ENCODE results near the gene SDF4. TPM values are rescaled to one million over a fixed set of nuclear protein-coding genes. Genes with fewer than 3 reads are reported as not detected.

SDF4 gene
- total and polyA plus RNA-seq, 8 donors = 68.3 to 99.4 (median 74.8) TPM

DNA sequence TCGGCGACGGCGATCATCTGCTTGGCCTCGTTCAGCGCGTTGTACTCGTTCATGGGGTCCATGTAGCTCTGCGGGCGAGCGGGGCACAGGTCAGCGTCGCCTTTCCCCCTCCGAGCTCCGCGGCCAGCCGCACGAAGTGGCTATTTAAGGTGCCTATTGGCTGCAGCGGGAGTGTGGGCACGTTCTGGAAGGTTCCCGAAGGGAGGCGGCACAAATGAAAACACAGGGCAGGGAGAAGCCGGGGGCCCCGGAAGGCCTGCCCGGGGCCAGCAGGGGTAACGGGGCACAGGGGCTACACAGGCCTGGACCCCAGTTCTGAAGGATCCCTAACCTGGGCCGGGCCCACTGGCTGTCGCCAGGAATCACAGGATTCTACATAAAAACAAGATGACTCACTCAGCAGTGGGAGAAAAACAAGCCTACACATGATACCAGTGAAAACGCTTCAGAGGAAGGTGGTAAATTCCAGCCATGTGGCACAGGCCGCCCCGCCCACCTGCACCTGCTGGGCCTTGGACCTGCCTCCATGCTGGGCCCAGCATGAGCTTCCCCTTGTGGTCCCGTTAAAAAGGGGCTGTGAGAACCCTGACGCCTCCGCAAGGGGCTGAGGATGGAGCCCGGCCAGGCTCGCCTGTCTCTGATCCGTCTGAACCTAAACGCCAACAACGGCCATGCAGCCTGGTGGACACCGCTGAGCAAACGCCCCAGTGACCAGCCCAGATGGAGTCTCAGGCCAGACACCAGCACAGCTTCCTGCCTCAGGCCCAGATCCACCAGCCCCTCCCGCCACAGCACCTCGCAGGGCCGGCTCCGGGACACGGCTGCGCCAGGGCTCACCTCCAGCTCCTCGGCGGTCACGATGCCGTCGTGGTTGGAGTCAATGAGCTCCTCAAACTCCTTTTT lies 13.9 kb downstream of the SDF4 start:
- TF ChIP-seq, protein P1, sequence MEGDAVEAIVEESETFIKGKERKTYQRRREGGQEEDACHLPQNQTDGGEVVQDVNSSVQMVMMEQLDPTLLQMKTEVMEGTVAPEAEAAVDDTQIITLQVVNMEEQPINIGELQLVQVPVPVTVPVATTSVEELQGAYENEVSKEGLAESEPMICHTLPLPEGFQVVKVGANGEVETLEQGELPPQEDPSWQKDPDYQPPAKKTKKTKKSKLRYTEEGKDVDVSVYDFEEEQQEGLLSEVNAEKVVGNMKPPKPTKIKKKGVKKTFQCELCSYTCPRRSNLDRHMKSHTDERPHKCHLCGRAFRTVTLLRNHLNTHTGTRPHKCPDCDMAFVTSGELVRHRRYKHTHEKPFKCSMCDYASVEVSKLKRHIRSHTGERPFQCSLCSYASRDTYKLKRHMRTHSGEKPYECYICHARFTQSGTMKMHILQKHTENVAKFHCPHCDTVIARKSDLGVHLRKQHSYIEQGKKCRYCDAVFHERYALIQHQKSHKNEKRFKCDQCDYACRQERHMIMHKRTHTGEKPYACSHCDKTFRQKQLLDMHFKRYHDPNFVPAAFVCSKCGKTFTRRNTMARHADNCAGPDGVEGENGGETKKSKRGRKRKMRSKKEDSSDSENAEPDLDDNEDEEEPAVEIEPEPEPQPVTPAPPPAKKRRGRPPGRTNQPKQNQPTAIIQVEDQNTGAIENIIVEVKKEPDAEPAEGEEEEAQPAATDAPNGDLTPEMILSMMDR (IDR thresholded peaks at IDR 0.05) = no peak
- H3K4me3 ChIP-seq = no peak overlapping the region
- H3K36me3 ChIP-seq = peaks cover 0 to 41% (median 10%) of the 10 kb centered on the region in 3 donors
- FAIRE-seq (no peak), ATAC-seq (peak in 1 of 4 donors; percentile 20), DNase-seq (no peak)
- no peaks in the 10 kb centered on the region for H3K27me3 ChIP-seq
- 92 to 94% methylated on average over 52 of the region's 52 CpGs for WGBS, 2 donors
- H3K27ac ChIP-seq = no peak overlapping the region
- no peaks in the 10 kb centered on the region for H3K4me1 ChIP-seq
- intact Hi-C loops (cut with DNase I) = no loop called here
- H3K9me3 ChIP-seq = no peaks in the 10 kb centered on the region

DNA sequence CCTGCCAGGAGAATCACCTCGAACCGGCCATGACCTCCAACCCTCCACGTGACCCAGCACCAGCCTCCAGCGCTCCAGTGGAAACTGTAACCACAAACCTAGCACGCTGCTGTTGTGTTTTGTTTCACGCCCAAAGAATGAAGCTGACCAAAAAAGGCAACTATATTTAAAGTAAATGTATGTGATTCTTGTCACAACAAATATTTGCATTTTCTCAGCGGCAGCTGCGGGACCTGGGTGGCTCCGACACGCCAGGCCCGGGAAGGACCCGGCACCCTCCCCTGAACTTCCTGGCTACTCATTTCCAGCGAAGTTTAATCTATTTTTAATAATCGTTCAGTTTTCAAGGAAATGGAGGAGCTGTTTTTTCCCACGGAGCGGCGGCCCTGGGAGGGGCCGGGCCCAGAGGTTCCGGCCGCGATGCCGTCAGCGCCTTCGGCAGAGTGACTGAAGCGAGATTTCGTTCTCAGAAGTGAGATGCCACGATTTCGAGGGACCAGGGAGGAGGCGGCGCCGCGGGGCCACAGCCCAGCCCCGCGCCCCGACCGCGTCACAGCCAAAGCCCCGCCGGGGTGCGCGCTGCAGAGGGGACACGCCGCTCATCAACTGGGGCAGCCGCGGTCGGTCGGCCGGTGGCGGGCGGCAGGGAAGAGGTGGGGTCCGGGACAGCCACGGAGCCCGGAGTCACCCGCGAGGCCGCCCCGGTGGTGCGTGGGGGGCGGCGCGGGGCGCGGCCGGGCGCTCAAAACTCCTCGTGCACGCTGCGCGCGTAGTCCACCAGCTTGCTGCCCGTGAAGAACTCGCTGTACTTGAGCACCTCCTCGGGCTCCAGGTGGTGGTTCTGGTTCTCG lies 14.8 kb downstream of the SDF4 start:
- WGBS, 2 donors = 93% methylated on average over 68 to 74 of the region's 74 CpGs
- no peak overlapping the region for H3K4me3 ChIP-seq
- no peaks in the 10 kb centered on the region for H3K27me3 ChIP-seq
- TF ChIP-seq, protein P1 (IDR thresholded peaks at IDR 0.05) = no peak
- ATAC-seq = no peak
- H3K4me1 ChIP-seq = no peaks in the 10 kb centered on the region
- peaks cover 0 to 32% (median 3%) of the 10 kb centered on the region in 3 donors for H3K36me3 ChIP-seq
- no peak for FAIRE-seq
- no peak overlapping the region for H3K27ac ChIP-seq
- H3K9me3 ChIP-seq = no peaks in the 10 kb centered on the region
- peak in 1 of 6 donors; percentile 21 for DNase-seq
- intact Hi-C loops (cut with DNase I) = no loop called here

DNA sequence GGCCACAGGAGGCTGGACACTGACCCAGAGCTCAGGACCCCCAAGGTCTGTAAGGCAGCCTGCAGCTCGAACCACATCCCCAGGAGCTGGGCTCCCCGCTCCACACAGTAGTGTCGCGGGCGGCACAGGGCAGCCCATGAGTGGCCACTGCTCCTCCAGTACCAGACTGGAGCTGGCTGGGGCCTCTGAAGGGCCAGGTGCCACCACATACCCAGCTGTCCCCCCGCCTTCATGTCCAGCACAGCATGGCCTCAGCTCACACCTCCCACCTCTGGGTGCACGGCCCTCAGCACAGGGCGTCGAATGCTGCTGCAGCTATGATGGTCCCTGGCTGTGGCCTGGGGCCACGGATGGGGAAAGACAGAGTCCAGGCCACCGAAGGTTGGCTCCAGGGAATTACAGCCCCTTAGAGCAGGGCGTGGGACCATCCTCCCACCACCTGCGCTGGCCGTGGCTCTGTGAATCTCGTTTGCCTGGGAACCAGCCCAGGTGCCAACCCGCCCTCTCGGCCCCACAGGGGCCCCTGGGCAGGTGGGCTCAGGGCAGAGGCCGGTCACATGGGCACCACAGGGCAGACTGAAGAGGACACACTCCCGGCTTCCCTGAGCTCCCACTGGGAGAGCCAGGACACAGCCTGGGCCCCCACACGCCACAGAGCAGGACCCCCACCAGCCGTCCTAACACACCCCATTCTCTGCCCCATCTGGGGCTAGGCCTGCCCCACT lies 15.8 kb downstream of the SDF4 start:
- ATAC-seq = no peak
- WGBS, 2 donors = 80 to 83% methylated on average over 21 of the region's 21 CpGs

DNA sequence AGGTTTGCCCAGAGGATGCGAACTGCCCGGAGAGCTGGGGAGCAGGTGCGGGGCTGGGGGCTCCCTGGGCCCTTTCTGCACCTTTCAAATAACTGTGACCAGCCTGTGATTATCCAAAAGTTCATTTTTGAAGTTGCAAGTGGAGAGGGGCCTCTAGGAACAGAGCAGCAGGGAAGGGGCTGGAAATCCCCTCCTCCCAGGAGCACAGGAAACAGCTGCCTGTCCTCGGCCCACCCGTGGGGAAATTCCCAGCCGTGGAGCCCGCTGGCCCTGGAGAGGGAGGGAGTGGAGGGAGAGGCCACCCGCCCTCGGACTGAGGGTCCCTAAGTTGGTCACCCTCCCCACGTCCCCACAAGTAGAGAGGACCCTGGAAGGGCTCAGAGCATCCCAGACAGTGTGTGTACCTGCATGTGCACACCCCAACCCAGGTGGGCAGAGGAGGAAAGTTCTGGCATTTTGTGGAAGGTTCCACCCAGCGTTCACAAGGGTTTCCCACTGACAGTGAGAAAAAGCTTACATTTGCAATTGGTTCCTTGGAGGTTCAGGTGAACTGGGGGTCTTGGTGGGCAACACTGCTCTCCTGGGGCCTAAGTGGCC lies 16.6 kb downstream of the SDF4 start:
- TF ChIP-seq, protein P1 (IDR thresholded peaks at IDR 0.05) = no peak
- peak in 1 of 4 donors; percentile 44 for ATAC-seq
- no peak overlapping the region for H3K4me3 ChIP-seq
- H3K4me1 ChIP-seq = no peaks in the 10 kb centered on the region
- intact Hi-C loops (cut with DNase I) = no loop called here
- 51 to 67% methylated on average over 11 of the region's 11 CpGs for WGBS, 2 donors
- FAIRE-seq = no peak
- H3K36me3 ChIP-seq = peaks cover 0 to 25% (median 0%) of the 10 kb centered on the region in 3 donors
- H3K9me3 ChIP-seq = no peaks in the 10 kb centered on the region
- peak in 2 of 6 donors; percentile 15 to 37 for DNase-seq
- H3K27ac ChIP-seq = no peak overlapping the region
- H3K27me3 ChIP-seq = no peaks in the 10 kb centered on the region

More for the DNA sequence above, 15.8 kb downstream of the SDF4 start:
- Histone ChIP-seq H3K9me3 (no peaks in the 10 kb centered on the region), H3K4me1 (no peaks in the 10 kb centered on the region), H3K36me3 (peaks cover 0 to 31% (median 0%) of the 10 kb centered on the region in 3 donors), H3K27ac (no peak overlapping the region), H3K27me3 (no peaks in the 10 kb centered on the region), H3K4me3 (no peak overlapping the region)
- TF ChIP-seq, protein P1 (IDR thresholded peaks at IDR 0.05) = no peak
- peak in 1 of 6 donors; percentile 59 for DNase-seq
- intact Hi-C loops (cut with DNase I) = no loop called here
- no peak for FAIRE-seq

Measured in pancreas (tissue), 10 donors.